T-helper 2 cell treated with Interferon-gamma antibody and Interleukin-4, amounts not matched to agents 5 μg/mL and 100 μg/mL, for 36 hours (primary cell): ENCODE data around the gene STIM1.
A peak's percentile ranks its signal among the peaks of the same experiment; 100 is the strongest.

Experiments
- DNase-seq: peaks from one replicate; pipeline ENCODE4 v3.0.0; 2021; ENCODE audit warnings: low spot score
- H3K27ac Mint-ChIP-seq: one replicate; pipeline ENCODE4 v1.8.0; 2021; ENCODE audit warnings: mild to moderate bottlenecking, mixed read lengths
- H3K27me3 Mint-ChIP-seq: one replicate; pipeline ENCODE4 v1.8.0; 2021; ENCODE audit warnings: low read depth, mixed read lengths
- H3K36me3 Mint-ChIP-seq: one replicate; pipeline ENCODE4 v1.8.0; 2021; ENCODE audit warnings: low read depth, mixed read lengths
- H3K4me1 Mint-ChIP-seq: one replicate; pipeline ENCODE4 v1.8.0; 2021; ENCODE audit warnings: low read depth, mixed read lengths
- H3K4me3 Mint-ChIP-seq: one replicate; pipeline ENCODE4 v1.8.0; 2022; ENCODE audit warnings: mild to moderate bottlenecking, moderate library complexity, mixed read lengths
- H3K9me3 Mint-ChIP-seq: one replicate; pipeline ENCODE4 v1.8.0; 2021; ENCODE audit warnings: mixed read lengths

Gene STIM1

GRCh38 chr11:3913921-3914320, 58.5 kb downstream of the STIM1 start:
- Mint-ChIP-seq H3K4me3 (no peak overlapping the region), H3K9me3 (no peaks in the 10 kb centered on the region), H3K27ac (peak overlapping the region; percentile 34), H3K4me1 (peaks cover 48% of the 10 kb centered on the region), H3K27me3 (no peaks in the 10 kb centered on the region), H3K36me3 (peaks cover 13% of the 10 kb centered on the region)
- DNase-seq = no peak

- no peaks in the 10 kb centered on the region for H3K27me3 Mint-ChIP-seq
- H3K4me1 Mint-ChIP-seq = peaks cover 54% of the 10 kb centered on the region
- peaks cover 14% of the 10 kb centered on the region for H3K36me3 Mint-ChIP-seq
- no peak for DNase-seq
- H3K4me3 Mint-ChIP-seq = no peak overlapping the region
- H3K27ac Mint-ChIP-seq = peak overlapping the region; percentile 47
- no peaks in the 10 kb centered on the region for H3K9me3 Mint-ChIP-seq
These were observed 59.3 kb downstream of the STIM1 start for GRCh38 chr11:3914805-3915204.

- no peak for DNase-seq
- H3K4me3 Mint-ChIP-seq = peak overlapping the region; percentile 56
These were observed 61.5 kb downstream of the STIM1 start for GRCh38 chr11:3916962-3917361.

GRCh38 chr11:3920148-3920852, 64.8 kb downstream of the STIM1 start:
- H3K9me3 Mint-ChIP-seq = peaks cover 5% of the 10 kb centered on the region
- peak overlapping the region; percentile 52 for H3K4me3 Mint-ChIP-seq
- peaks cover 40% of the 10 kb centered on the region for H3K36me3 Mint-ChIP-seq
- no peaks in the 10 kb centered on the region for H3K27me3 Mint-ChIP-seq
- peak; percentile 75 for DNase-seq
- peak overlapping the region; percentile 87 for H3K27ac Mint-ChIP-seq
- H3K4me1 Mint-ChIP-seq = peaks cover 47% of the 10 kb centered on the region

More at GRCh38 chr11:3916962-3917361, 61.5 kb downstream of the STIM1 start:
- Mint-ChIP-seq H3K27ac (peak overlapping the region; percentile 82), H3K4me1 (peaks cover 56% of the 10 kb centered on the region), H3K36me3 (peaks cover 27% of the 10 kb centered on the region), H3K27me3 (no peaks in the 10 kb centered on the region), H3K9me3 (no peaks in the 10 kb centered on the region)

GRCh38 chr11:3922056-3922455, 66.6 kb downstream of the STIM1 start:
- Mint-ChIP-seq H3K27me3 (no peaks in the 10 kb centered on the region), H3K36me3 (peaks cover 37% of the 10 kb centered on the region), H3K9me3 (peaks cover 5% of the 10 kb centered on the region), H3K27ac (no peak overlapping the region), H3K4me1 (peaks cover 41% of the 10 kb centered on the region), H3K4me3 (no peak overlapping the region)
- no peak for DNase-seq

- H3K4me1 Mint-ChIP-seq = peaks cover 15% of the 10 kb centered on the region
These were observed 70.0 kb downstream of the STIM1 start for GRCh38 chr11:3925513-3925912.

GRCh38 chr11:3926458-3927095, 71.1 kb downstream of the STIM1 start:
- Mint-ChIP-seq H3K36me3 (peaks cover 24% of the 10 kb centered on the region), H3K4me3 (no peak overlapping the region), H3K9me3 (peaks cover 5% of the 10 kb centered on the region), H3K4me1 (peaks cover 13% of the 10 kb centered on the region), H3K27me3 (no peaks in the 10 kb centered on the region), H3K27ac (no peak overlapping the region)
- DNase-seq = no peak

More at GRCh38 chr11:3925513-3925912, 70.0 kb downstream of the STIM1 start:
- H3K27ac Mint-ChIP-seq = no peak overlapping the region
- H3K9me3 Mint-ChIP-seq = peaks cover 5% of the 10 kb centered on the region
- no peak for DNase-seq
- H3K27me3 Mint-ChIP-seq = no peaks in the 10 kb centered on the region
- H3K36me3 Mint-ChIP-seq = peaks cover 26% of the 10 kb centered on the region
- H3K4me3 Mint-ChIP-seq = no peak overlapping the region

- Mint-ChIP-seq H3K4me1 (peaks cover 8% of the 10 kb centered on the region), H3K36me3 (peaks cover 19% of the 10 kb centered on the region), H3K9me3 (peaks cover 3% of the 10 kb centered on the region), H3K27me3 (no peaks in the 10 kb centered on the region), H3K27ac (no peak overlapping the region), H3K4me3 (no peak overlapping the region)
- no peak for DNase-seq
These were observed 71.8 kb downstream of the STIM1 start for GRCh38 chr11:3927129-3927796.

GRCh38 chr11:3929232-3929631, 73.8 kb downstream of the STIM1 start:
- H3K36me3 Mint-ChIP-seq = peaks cover 9% of the 10 kb centered on the region
- H3K9me3 Mint-ChIP-seq = no peaks in the 10 kb centered on the region
- no peak overlapping the region for H3K27ac Mint-ChIP-seq
- DNase-seq = no peak
- no peak overlapping the region for H3K4me3 Mint-ChIP-seq
- peaks cover 14% of the 10 kb centered on the region for H3K4me1 Mint-ChIP-seq
- H3K27me3 Mint-ChIP-seq = no peaks in the 10 kb centered on the region

- Mint-ChIP-seq H3K9me3 (no peaks in the 10 kb centered on the region), H3K4me1 (peaks cover 19% of the 10 kb centered on the region), H3K27ac (no peak overlapping the region), H3K27me3 (no peaks in the 10 kb centered on the region), H3K36me3 (peaks cover 9% of the 10 kb centered on the region), H3K4me3 (no peak overlapping the region)
- DNase-seq = no peak
These were observed 74.2 kb downstream of the STIM1 start for GRCh38 chr11:3929649-3930048.

- H3K9me3 Mint-ChIP-seq = no peaks in the 10 kb centered on the region
- no peak for DNase-seq
- H3K27me3 Mint-ChIP-seq = no peaks in the 10 kb centered on the region
- H3K4me3 Mint-ChIP-seq = no peak overlapping the region
- H3K4me1 Mint-ChIP-seq = peaks cover 29% of the 10 kb centered on the region
- no peak overlapping the region for H3K27ac Mint-ChIP-seq
- peaks cover 12% of the 10 kb centered on the region for H3K36me3 Mint-ChIP-seq
These were observed 77.2 kb downstream of the STIM1 start for GRCh38 chr11:3932698-3933097.

GRCh38 chr11:3933165-3933628, 77.7 kb downstream of the STIM1 start:
- no peak overlapping the region for H3K4me3 Mint-ChIP-seq

GRCh38 chr11:3934658-3935057, 79.2 kb downstream of the STIM1 start:
- H3K4me1 Mint-ChIP-seq = peaks cover 33% of the 10 kb centered on the region
- peak overlapping the region; percentile 29 for H3K27ac Mint-ChIP-seq
- H3K4me3 Mint-ChIP-seq = no peak overlapping the region
- no peak for DNase-seq
- H3K9me3 Mint-ChIP-seq = no peaks in the 10 kb centered on the region
- H3K36me3 Mint-ChIP-seq = peaks cover 8% of the 10 kb centered on the region
- H3K27me3 Mint-ChIP-seq = no peaks in the 10 kb centered on the region

More at GRCh38 chr11:3933165-3933628, 77.7 kb downstream of the STIM1 start:
- Mint-ChIP-seq H3K4me1 (peaks cover 29% of the 10 kb centered on the region), H3K27ac (no peak overlapping the region), H3K9me3 (no peaks in the 10 kb centered on the region), H3K36me3 (peaks cover 12% of the 10 kb centered on the region), H3K27me3 (no peaks in the 10 kb centered on the region)
- DNase-seq = no peak

GRCh38 chr11:3936517-3936916, 81.1 kb downstream of the STIM1 start:
- Mint-ChIP-seq H3K27me3 (no peaks in the 10 kb centered on the region), H3K27ac (no peak overlapping the region), H3K36me3 (peaks cover 3% of the 10 kb centered on the region), H3K4me1 (peaks cover 43% of the 10 kb centered on the region), H3K4me3 (no peak overlapping the region), H3K9me3 (no peaks in the 10 kb centered on the region)
- DNase-seq = no peak
